Measurements from ENCODE around the gene TENM4. TPM values are rescaled to one million over a fixed set of nuclear protein-coding genes. Genes with fewer than 3 reads are reported as not detected.

Gene TENM4
- total and polyA plus RNA-seq, 2 of the 8 experiments (the other 6 are each of a cell fraction or from before 2014, with no cell fraction given): 3.5 to 7.2 TPM

GRCh38 chr11:79413268-79413667 lies 27.6 kb downstream of the TENM4 start:
- FAIRE-seq (no peak), DNase-seq (ENCODE audit: low read depth in 1 of 2, low spot score in 2 of 2) (no peak)
- no peak overlapping the region for H3K4me3 ChIP-seq (ENCODE audit: extremely low read depth in 1 of 4, insufficient read depth in 2 of 4, low read depth in 3 of 4, low read length in 4 of 4)
- H3K27ac ChIP-seq (ENCODE audit: low read depth, low read length): no peak overlapping the region
- H4K5ac ChIP-seq (ENCODE audit: insufficient read length, low read depth, low read length): no peak overlapping the region
- no peak overlapping the region for H2AK5ac ChIP-seq (ENCODE audit: low read depth, low read length)
- H3K23ac ChIP-seq (ENCODE audit: insufficient read length): no peak overlapping the region
- ChIA-PET POLR2A (ENCODE audit: partially characterized antibody) (interaction anchor here (0.6 kb wide), 1 partner anchor 76 kb away, joined by 5 read pairs; no protein-coding TSS in a partner anchor), CTCF (ENCODE audit: partially characterized antibody) (interaction anchor here (0.7 to 2.7 kb wide), 5 partner anchors 9 to 80 kb away, joined by 3 to 18 read pairs (median 3); no protein-coding TSS in a partner anchor)
- H3K4me2 ChIP-seq (ENCODE audit: insufficient read depth in 1 of 2, low read depth in 2 of 2, low read length in 2 of 2): no peak overlapping the region
- no peak overlapping the region for H3K56ac ChIP-seq (replicated peaks; ENCODE audit: insufficient read length, low read depth, low read length)
- no peak overlapping the region for H4K8ac ChIP-seq (ENCODE audit: extremely low read depth, insufficient read depth, low read length)
- H4K20me1 ChIP-seq (replicated peaks in 1 of 2; ENCODE audit: control insufficient read depth in 1 of 2, insufficient read depth in 2 of 2, low read length in 2 of 2): no peaks in the 10 kb centered on the region
- H3K18ac ChIP-seq (ENCODE audit: extremely low read depth, low read length): no peak overlapping the region
- no peak overlapping the region for H4K91ac ChIP-seq (replicated peaks; ENCODE audit: insufficient read length, low read length)
- H3K79me2 ChIP-seq (ENCODE audit: control insufficient read depth in 1 of 2, insufficient read depth in 2 of 2, low read length in 2 of 2): no peaks in the 10 kb centered on the region
- TF ChIP-seq FOSL1 (IDR thresholded peaks at IDR 0.05; ENCODE audit: insufficient read depth, low read depth, low read length) (no peak), RAD21 (IDR thresholded peaks at IDR 0.05 in 1 of 2, conservative IDR thresholded peaks at IDR 0.05 in 1 of 2; ENCODE audit: low read depth in 2 of 2, low read length in 2 of 2) (peak in 1 of 2 experiments; percentile 19; a peak in 1 of 4 replicates), CTCF (IDR thresholded peaks at IDR 0.05; ENCODE audit: control extremely low read depth in 1 of 3, insufficient read depth in 1 of 3, low read depth in 1 of 3, low read length in 3 of 3) (peak in 1 of 3 experiments; percentile 2; a peak in 1 of 4 replicates)
- WGBS, 2 experiments (ENCODE audit: extremely low coverage in 1 of 2, insufficient coverage in 1 of 2, insufficient read length in 1 of 2, insufficient replicate concordance in 2 of 2, low coverage in 1 of 2, low lambda C conversion rate in 2 of 2, missing lambda C conversion rate in 1 of 2): 48% methylated on average over 4 of the region's 4 CpGs; no CpG with 5 or more reads in 1 of the 2 experiments
- no peak overlapping the region for H2BK20ac ChIP-seq (ENCODE audit: low read length)
- H3K9ac ChIP-seq (replicated peaks in 1 of 4; ENCODE audit: extremely low read depth in 1 of 4, low read depth in 3 of 4, low read length in 3 of 4): no peak overlapping the region
- H2BK15ac ChIP-seq (ENCODE audit: low read length): no peak overlapping the region
- H3K23me2 ChIP-seq (ENCODE audit: low read depth, low read length): no peaks in the 10 kb centered on the region
- H2BK120ac ChIP-seq (replicated peaks; ENCODE audit: low read depth, low read length): no peak overlapping the region
- no peak overlapping the region for H3K4ac ChIP-seq (replicated peaks; ENCODE audit: insufficient read length, low read depth, low read length)
- peaks cover 2% of the 10 kb centered on the region; the same call in 1 of the 2 replicates for H3K79me1 ChIP-seq (ENCODE audit: low read depth, low read length)
- 0 out of 4 replicates have a peak, but pooled peaks cover 2 to 4% of the 10 kb centered on the region in 2 experiments for H3K9me3 ChIP-seq (ENCODE audit: insufficient read depth in 2 of 2, low read depth in 1 of 2, low read length in 1 of 2)
- H2BK5ac ChIP-seq (ENCODE audit: low read depth, low read length): no peak overlapping the region
- 0 out of 7 replicates have a peak, but pooled peaks cover 0 to 5% (median 0%) of the 10 kb centered on the region in 4 experiments for H3K4me1 ChIP-seq (replicated peaks in 1 of 4; ENCODE audit: control insufficient read depth in 3 of 4, insufficient read depth in 4 of 4, low read length in 3 of 4)
- no peak overlapping the region for H3K14ac ChIP-seq (ENCODE audit: insufficient read length)
- H2AFZ ChIP-seq (ENCODE audit: low read length): no peak overlapping the region
- H3K27me3 ChIP-seq (replicated peaks in 1 of 4; ENCODE audit: control insufficient read depth in 3 of 4, extremely low read depth in 1 of 4, insufficient read depth in 3 of 4, low read length in 3 of 4): no peaks in the 10 kb centered on the region
- H2BK12ac ChIP-seq (ENCODE audit: low read depth, low read length): no peak overlapping the region
- no peaks in the 10 kb centered on the region for H3K36me3 ChIP-seq (ENCODE audit: control insufficient read depth in 2 of 4, insufficient read depth in 4 of 4, low read length in 3 of 4)
